GM12864 (cell line): ENCODE results near the gene RANBP10.

ENCODE experiments used
- DNase-seq: peaks from one replicate; pipeline ENCODE4 v3.0.0-alpha.2; 2011; ENCODE audit warnings: low read depth
- H3K4me3 ChIP-seq: 2 replicates; pipeline ENCODE4 v1.5.1; 2011; ENCODE audit warnings: mild to moderate bottlenecking, low read depth, low read length, control low read depth
- CTCF ChIP-seq: IDR thresholded peaks from 2 replicates; pipeline ENCODE4 v1.5.1; 2011; ENCODE audit warnings: low read depth, mild to moderate bottlenecking, moderate library complexity, low read length, control low read depth, inconsistent platforms; ENCODE audit errors: missing control alignments

RANBP10 gene

GRCh38 chr16:67685388-67686112 is 120.8 kb downstream of the RANBP10 start:
- H3K4me3 ChIP-seq, result no peak overlapping the region
- TF ChIP-seq CTCF, result no peak
- DNase-seq, result no peak

GRCh38 chr16:67683767-67684166 is 122.6 kb downstream of the RANBP10 start:
- H3K4me3 ChIP-seq, result no peak overlapping the region
- no peak for TF ChIP-seq CTCF
- DNase-seq, result no peak

GRCh38 chr16:67679935-67680897 is 126.1 kb downstream of the RANBP10 start:
- no peak overlapping the region for H3K4me3 ChIP-seq
- no peak for DNase-seq
- no peak for TF ChIP-seq CTCF

GRCh38 chr16:67678354-67679023 is 127.9 kb downstream of the RANBP10 start:
- TF ChIP-seq CTCF, result no peak
- DNase-seq, result no peak

GRCh38 chr16:67677712-67678111 is 128.6 kb downstream of the RANBP10 start:
- TF ChIP-seq CTCF, result no peak
- DNase-seq, result no peak
- no peak overlapping the region for H3K4me3 ChIP-seq

More at GRCh38 chr16:67678354-67679023, 127.9 kb downstream of the RANBP10 start:
- H3K4me3 ChIP-seq, result no peak overlapping the region

- no peak overlapping the region for H3K4me3 ChIP-seq
- no peak for TF ChIP-seq CTCF
- no peak for DNase-seq
Observed at GRCh38 chr16:67676939-67677338, 129.4 kb downstream of the RANBP10 start.
